ENCODE measurements around the gene SLC44A1.

GRCh38 chr9:105330755-105331154, 86.3 kb downstream of the SLC44A1 start:
- TF ChIP-seq ATF3 (IDR thresholded peaks at IDR 0.05; ENCODE audit: borderline replicate concordance, extremely low read depth, low read depth, low read length), result no peak
- TF ChIP-seq EP300 (IDR thresholded peaks at IDR 0.05; ENCODE audit: borderline replicate concordance in 1 of 2, control insufficient read depth in 1 of 2, low read depth in 2 of 2, low read length in 2 of 2), result no peak
- TF ChIP-seq SMC3 (IDR thresholded peaks at IDR 0.05; ENCODE audit: borderline replicate concordance, low read length), result no peak
- TF ChIP-seq POLR2AphosphoS5 (IDR thresholded peaks at IDR 0.05; ENCODE audit: low read length), result no peak
- TF ChIP-seq CEBPB (IDR thresholded peaks at IDR 0.05; ENCODE audit: borderline replicate concordance in 1 of 2, low read depth in 2 of 2, low read length in 2 of 2), result no peak
- TF ChIP-seq USF1 (IDR thresholded peaks at IDR 0.05; ENCODE audit: borderline replicate concordance, extremely low read length, insufficient read depth, low read depth, low read length), result no peak
- TF ChIP-seq MAX (IDR thresholded peaks at IDR 0.05; ENCODE audit: low read depth, low read length), result no peak
- no peak for TF ChIP-seq CBX3 (IDR thresholded peaks at IDR 0.05; ENCODE audit: borderline replicate concordance, low read depth)
- TF ChIP-seq BCL11A (IDR thresholded peaks at IDR 0.05; ENCODE audit: low read depth, low read length), result no peak

Measured in GM12878 (cell line).